SIG-M5 treated with dmso at 0.1 percent for 504 hours (cell line): ENCODE results near the gene POLE2.
"Not testable (repeated sequence)": the region's sequence is repeated elsewhere in the genome, so short reads cannot be mapped to it uniquely, and the experiment has no call there.

Experiments
- DNase-seq: peaks from one replicate; lab custom pipeline; 2025; ENCODE audit not compliant: unreplicated experiment; lab: John Stamatoyannopoulos, UW

Gene POLE2

GRCh38 chr14:49619730-49620129, 68.3 kb downstream of the POLE2 start:
- DNase-seq, result no peak

GRCh38 chr14:49619273-49619672, 68.7 kb downstream of the POLE2 start:
- DNase-seq, result not testable (repeated sequence)

GRCh38 chr14:49617852-49618519, 70.0 kb downstream of the POLE2 start:
- DNase-seq, result no peak

GRCh38 chr14:49615776-49616175, 72.2 kb downstream of the POLE2 start:
- DNase-seq, result no peak

- DNase-seq, result no peak
These were observed 73.8 kb downstream of the POLE2 start for GRCh38 chr14:49614196-49614595.

GRCh38 chr14:49612671-49613070, 75.3 kb downstream of the POLE2 start:
- no peak for DNase-seq

- DNase-seq, result no peak
These were observed 75.8 kb downstream of the POLE2 start for GRCh38 chr14:49612251-49612650.

- no peak for DNase-seq
These were observed 80.4 kb downstream of the POLE2 start for GRCh38 chr14:49607583-49607982.

GRCh38 chr14:49598485-49599300, 89.3 kb downstream of the POLE2 start, which contains the start of gene LRR1:
TSS of gene LRR1 (plus strand) at chr14:49598940. CDS start at chr14:49599021, 81 bp downstream.
- peak; percentile 75 for DNase-seq

GRCh38 chr14:49598189-49598484, 89.9 kb downstream of the POLE2 start:
- DNase-seq, result no peak

- DNase-seq, result peak; percentile 35
These were observed 93.5 kb downstream of the POLE2 start for GRCh38 chr14:49594347-49595091.
